GM19438 (cell line): ENCODE measurements around the gene MRM2.
A peak's percentile ranks its signal among the peaks of the same experiment; 100 is the strongest.

ENCODE experiments used
- ATAC-seq: cut with Tn5 transposase; IDR thresholded peaks from one replicate; pipeline ENCODE4 v1.9.1; 2021; ENCODE audit warnings: low read depth; ENCODE audit not compliant: unreplicated experiment

Gene MRM2

DNA sequence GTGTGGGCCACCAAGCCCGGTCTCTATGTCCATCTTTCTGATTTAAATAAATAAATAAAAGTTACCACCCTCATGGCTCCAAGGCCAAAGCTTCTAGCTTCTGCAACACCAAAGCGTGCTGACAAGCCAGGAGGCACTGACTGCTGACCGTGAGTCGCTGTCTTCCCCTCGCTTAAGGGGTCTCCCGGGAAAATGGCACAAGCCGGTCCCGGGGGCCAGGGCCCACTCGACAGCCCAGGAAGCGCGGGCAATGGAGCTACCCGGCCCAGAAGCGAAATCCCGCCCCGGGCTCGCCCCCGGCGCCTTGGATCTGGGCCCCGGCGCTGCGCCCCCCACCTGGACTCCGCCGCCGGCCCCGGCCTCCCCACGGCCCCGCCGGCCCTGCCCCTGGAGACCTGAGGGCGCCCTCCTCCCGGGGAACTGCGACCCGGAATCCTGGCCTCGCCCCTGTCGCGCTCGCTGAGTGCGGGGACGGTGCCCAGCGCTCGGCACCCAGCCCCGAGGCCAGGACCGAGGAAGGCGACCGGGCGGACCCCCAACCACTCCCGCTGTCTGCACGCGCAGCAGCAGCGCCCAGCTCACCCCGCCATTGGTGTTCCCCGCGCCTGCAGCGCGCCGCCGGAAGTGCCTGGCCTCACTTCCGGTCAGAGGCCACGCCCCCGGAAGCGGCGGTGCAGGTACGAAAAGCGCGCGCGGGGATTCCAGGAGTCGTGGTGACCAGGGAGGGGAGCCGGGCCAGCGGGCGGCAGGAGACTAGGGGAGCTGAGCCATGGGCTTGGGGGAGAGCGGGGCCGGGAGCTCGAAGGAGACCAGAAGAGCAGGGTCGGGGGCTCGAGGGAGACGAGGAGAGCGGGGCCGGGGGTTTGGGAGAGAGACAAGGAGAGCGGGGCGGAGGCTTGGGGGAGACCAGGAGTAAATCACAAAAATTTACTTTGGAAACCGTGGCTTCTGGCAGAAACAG lies at the start of gene MRM2, which contains the start of gene NUDT1:
Gene MRM2, minus strand, starts transcription at position 626 of the 961 bp plus-strand sequence. Its CDS starts 36 bp downstream, at position 590.
Gene NUDT1, plus strand, starts transcription at position 647 of the 961 bp plus-strand sequence. CDS start 2,349 bp downstream, outside the sequence.
- ATAC-seq, result peak; percentile 52

DNA sequence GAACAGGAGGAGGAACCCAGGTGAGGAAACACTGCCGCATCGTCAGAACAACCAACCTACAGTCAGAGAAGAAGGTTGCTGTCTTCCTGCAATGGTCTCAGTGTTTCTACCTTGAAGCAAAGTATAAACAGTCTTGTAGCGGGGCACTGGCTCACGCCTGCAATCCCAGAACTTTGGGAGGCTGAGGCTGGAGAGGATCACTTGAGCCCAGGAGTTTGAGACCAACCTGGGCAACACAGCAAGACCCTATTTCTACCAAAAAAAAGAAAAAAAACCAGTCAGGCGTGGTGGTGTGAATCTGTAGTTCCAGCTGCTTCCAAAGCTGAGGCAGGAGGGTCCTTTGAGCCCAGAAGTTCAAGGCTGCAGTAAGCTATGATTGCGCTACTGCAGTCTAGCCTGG lies 48.9 kb upstream of the MRM2 start:
- ATAC-seq, result no peak

- no peak for ATAC-seq
These were observed 47.6 kb upstream of the MRM2 start for GRCh38 chr7:2289621-2290020.

- ATAC-seq, result no peak
These were observed 47.1 kb upstream of the MRM2 start for GRCh38 chr7:2289111-2289586.

- no peak for ATAC-seq
These were observed 46.5 kb upstream of the MRM2 start for GRCh38 chr7:2288503-2288902.

GRCh38 chr7:2287745-2288144 lies 45.7 kb upstream of the MRM2 start:
- ATAC-seq, result no peak

DNA sequence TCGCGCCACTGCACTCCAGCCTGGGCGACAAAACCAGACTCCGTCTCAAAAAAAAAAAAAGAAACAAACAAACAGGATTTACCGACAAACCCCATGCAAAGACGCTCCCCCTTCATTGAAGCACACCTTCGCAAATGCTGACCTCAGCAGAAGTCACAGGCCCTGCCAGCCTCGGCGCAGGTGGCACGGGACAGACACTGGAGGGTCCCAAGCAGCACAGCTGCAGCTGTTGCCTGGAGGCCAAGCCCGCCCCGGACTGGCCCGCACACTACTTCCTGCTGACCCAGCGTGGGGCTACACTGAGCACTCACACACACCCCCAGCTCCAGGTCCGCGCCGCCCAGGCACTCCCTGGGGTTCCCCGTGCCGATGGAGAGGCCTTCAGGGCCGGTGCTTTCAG lies 41.1 kb upstream of the MRM2 start:
- no peak for ATAC-seq

DNA sequence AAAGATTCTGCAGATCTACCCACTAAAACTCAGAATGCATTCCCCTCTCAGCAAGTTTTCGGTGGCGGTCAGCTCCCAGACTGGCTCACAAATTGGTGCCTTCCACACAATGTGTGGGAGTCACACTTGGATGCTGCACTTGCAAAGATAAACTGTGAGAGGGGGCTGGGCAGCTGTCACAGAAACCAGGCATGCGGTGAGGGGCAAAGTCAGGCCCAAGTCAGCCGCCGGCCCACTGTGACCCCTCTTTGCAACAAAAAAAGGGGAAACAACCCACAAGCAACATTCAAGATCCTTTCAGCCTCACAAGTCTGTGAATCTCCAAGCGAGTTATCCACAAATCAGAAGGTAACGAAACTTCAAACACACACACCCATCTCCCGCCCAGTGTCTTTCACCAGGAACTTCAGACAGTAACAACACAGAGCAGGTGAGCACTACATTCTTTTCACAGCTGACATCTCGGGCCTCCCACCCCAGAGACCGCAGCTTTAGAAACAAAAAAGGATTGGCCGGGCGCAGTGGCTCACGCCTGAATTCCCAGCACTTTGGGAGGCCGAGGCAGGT lies 40.3 kb upstream of the MRM2 start:
- no peak for ATAC-seq

- ATAC-seq, result no peak
These were observed 39.5 kb upstream of the MRM2 start for GRCh38 chr7:2281541-2281940.

DNA sequence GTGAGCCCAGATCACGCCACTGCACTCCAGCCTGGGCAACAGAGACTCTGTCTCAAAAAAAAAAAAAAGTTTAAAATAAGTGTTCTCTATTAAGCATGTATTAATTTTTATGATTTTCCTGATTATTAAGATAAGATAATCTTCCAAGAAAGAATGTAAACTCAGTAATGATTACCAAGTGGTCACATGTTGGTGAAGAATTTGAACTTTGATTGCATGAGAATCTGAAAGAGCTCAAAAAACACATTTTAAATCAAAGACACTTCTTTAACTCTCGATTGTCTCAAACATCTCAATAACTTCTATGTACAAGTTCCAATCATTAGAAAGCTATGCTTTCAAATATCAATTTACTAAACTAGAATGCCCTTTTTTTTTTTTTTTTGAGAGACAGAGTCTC lies 38.4 kb upstream of the MRM2 start:
- ATAC-seq, result no peak

GRCh38 chr7:2279896-2280295 lies 37.9 kb upstream of the MRM2 start:
- ATAC-seq, result no peak

- ATAC-seq, result no peak
These were observed 36.0 kb upstream of the MRM2 start for GRCh38 chr7:2278026-2278425.

DNA sequence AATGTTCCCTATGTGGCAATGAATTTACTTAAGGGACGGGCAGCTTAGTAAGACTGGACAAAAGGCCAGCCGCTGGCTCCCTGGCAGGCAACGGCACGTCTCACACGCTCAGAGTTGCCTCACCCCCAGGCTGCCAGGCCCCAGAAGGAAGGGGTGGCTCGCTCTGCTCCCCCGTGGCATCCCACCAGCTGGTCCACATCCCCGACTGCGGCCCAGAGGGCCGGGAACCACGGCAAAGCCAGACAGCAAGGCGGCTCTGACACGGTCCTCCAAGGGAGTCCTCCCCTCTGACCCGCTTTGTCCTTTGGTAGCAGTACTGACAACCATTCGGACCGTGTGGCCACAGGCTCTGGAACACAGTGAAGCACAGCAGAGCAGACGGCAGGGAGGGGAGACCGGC lies 34.1 kb upstream of the MRM2 start:
- ATAC-seq, result no peak

DNA sequence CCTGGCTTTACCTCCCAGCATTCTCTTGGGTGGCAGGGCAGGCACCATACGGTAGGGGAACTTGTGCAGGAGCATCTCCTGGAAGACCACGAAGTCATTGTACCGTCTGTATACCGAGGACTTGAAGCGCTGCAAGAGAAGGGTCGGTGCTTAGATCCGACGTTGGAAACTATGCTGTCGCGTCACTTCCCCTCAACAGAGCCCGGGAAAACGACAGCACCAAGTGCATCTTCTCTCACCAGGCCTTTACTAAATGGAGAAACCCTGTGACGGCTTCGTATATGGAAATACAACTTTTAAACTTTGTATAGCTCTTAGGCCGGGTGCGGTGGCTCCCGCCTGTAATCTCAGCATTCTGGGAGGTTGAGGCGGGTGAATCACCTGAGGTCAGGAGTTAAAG lies 33.1 kb upstream of the MRM2 start:
- ATAC-seq, result no peak

DNA sequence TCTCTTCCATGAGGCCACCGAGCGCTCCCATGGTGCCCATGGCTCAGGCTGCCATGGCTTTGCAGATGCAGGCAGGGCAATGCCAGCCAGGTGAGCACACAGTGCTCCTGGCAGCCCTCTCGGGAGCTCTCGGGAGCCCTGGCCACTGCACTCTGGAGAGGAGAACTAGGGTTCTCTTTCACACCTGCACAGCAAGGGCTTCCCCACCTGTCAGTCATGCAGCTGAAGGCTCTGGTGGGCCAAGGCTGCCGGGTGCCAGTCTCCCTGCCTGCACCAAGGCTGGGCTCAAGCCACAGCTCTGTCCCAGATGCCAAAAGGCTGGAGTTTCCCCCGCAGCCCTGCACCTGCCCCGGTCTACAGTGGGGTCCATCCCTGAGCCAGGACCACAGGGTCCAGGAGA lies 32.7 kb upstream of the MRM2 start:
- no peak for ATAC-seq

GRCh38 chr7:2273866-2274265 lies 31.9 kb upstream of the MRM2 start:
- ATAC-seq, result no peak

GRCh38 chr7:2272031-2272430 lies 30.0 kb upstream of the MRM2 start:
- ATAC-seq, result no peak

DNA sequence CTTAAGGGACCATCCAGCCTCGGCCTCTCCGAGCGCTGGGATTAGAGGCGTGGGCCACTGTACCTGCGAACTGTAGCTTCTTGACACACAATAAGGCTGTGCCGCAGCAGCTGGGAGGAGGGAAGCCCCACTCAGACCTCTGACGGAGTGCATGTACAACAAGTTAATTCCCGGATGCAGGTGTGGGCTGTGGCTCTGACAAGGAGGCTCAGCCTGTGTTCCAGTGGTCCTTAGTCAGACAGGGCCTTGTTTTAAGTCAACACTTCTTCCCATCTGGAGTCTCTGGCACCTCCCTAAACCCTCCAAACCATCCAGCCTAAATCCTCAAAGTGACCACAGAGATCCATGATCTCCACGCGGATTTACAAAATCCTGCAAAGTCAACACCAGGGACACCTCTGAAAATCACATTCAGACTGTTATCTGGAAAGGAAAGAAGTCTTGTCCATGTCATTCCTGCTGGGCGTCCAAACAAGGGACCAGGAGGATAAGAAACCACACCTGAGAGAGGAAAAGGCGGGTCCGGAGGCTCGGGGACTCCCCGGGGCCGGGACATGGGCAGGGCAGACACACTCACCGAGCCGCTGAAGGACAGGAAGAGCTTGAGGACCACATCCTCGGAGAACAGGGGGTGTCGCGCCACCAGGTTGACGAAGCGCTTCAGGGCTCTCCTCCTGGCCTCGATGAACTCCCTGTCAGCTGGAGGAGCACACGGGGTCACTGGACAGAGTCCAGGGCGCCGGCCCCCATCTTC lies 29.4 kb upstream of the MRM2 start:
- ATAC-seq, result no peak

DNA sequence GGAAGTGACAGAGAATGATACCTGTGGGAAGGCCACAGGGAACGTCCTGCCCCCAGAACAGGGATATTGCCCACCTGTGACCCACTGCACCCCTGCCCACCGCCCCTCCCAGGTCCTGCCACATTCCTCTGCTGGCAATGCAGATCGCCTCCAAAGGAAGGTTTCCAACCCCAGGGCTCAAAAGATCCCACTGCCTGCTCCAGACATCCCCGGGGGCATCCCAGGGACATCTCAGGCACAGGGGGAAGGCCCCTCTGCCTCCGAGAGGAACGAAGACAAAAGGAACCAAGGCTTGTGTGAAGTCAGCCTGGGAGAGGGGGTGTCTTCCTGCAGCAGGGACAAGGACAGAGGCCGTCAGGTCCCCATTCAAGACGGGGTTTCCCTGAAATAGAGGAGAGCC lies 28.5 kb upstream of the MRM2 start:
- ATAC-seq, result no peak

GRCh38 chr7:2269991-2270460 lies 28.0 kb upstream of the MRM2 start:
- ATAC-seq, result no peak
